Measurements from ENCODE around the gene RBKS.
"Not testable (repeated sequence)": the region's sequence is repeated elsewhere in the genome, so short reads cannot be mapped to it uniquely, and the experiment has no call there.

GRCh38 chr2:27748803-27749554, 141.2 kb downstream of the RBKS start:
- TF ChIP-seq MAX, NFE2L1, E2F1 (CRISPR knock-in tag; IDR thresholded peaks at IDR 0.05): not testable (repeated sequence)

Data from WTC11 (cell line).